ENCODE data around the gene FBL.

Gene FBL

DNA sequence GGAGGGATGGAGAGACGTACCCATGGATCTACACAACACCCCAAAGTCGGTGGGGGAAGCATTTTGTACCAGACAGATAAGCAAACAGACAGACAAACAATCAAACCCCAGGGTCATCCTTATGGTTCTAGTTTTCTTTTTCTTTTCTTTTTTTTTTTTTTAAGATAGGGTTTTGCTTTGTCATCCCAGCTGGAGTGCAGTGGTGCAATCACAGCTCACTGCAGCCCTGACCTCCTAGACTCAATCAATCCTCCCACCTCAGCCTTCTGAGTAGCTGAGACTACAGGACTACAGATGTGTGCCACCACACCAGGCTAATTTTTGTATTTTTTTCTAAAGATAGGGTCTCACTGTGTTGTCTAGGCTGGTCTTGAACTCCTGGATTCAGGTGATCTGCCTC, 17.9 kb upstream of the FBL start:
- H3K9ac ChIP-seq (ENCODE audit: insufficient read length): no peak overlapping the region
- no peak overlapping the region for H3K27ac ChIP-seq
- no peak overlapping the region for H3K4me3 ChIP-seq
- H3K9me3 ChIP-seq (ENCODE audit: low read depth, low read length): no peaks in the 10 kb centered on the region
- H3K36me3 ChIP-seq (ENCODE audit: insufficient read depth, low read length): no peaks in the 10 kb centered on the region
- DNase-seq (ENCODE audit: low read depth, low spot score): no peak
- TF ChIP-seq EZH2 (IDR thresholded peaks at IDR 0.05): no peak
- no peak for TF ChIP-seq FOXP2 (optimal IDR thresholded peaks at IDR 0.05; ENCODE audit: control extremely low read depth, extremely low read length, insufficient read depth)
- TF ChIP-seq POLR2AphosphoS5 (IDR thresholded peaks at IDR 0.05; ENCODE audit: borderline replicate concordance, low read depth, low read length): no peak

DNA sequence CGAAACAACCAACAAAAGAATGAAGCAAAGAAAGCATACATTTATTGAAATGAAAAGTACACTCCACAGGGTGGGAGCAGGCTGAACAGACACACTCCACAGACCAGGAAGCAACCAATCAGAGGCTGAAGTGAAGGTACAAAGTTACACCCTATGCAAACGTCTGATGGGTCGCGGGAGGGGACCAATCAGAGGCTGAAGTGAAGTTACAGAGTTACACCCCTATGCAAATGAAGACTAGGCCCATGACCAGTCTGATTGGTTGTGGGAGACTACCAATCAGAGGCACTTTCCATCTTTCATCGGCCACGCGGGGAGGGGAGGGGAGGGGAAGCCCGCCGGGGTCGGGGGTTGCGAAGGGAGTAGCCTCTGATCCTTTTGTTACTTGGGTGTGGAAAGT, 12.4 kb upstream of the FBL start:
- Histone ChIP-seq H3K4me3 (no peak overlapping the region), H3K9me3 (ENCODE audit: low read depth, low read length) (no peaks in the 10 kb centered on the region), H3K36me3 (ENCODE audit: insufficient read depth, low read length) (no peaks in the 10 kb centered on the region), H3K9ac (ENCODE audit: insufficient read length) (no peak overlapping the region), H3K27ac (no peak overlapping the region)
- no peak for DNase-seq (ENCODE audit: low read depth, low spot score)
- TF ChIP-seq EZH2 (IDR thresholded peaks at IDR 0.05): no peak
- TF ChIP-seq FOXP2 (optimal IDR thresholded peaks at IDR 0.05; ENCODE audit: control extremely low read depth, extremely low read length, insufficient read depth): no peak
- no peak for TF ChIP-seq POLR2AphosphoS5 (IDR thresholded peaks at IDR 0.05; ENCODE audit: borderline replicate concordance, low read depth, low read length)

DNA sequence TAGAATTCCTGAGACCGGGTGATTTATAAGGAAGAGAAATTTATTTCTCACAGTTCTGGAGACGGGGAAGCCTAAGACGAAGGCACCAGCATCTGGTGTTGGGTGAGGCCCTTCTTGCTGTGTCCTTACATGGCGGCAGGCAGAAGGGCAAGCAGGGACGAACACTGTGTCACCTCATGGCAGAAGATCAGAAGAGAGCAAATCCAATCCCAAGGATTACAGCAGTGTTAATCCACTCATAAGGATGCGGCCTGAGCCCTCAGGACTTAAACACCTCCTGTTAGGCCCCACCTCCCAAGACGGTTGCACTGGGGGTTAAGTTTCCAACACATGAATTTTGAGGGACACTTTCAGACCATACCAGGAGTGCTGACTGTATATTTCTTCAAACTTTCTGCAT, 6.7 kb upstream of the FBL start:
- H3K4me3 ChIP-seq: no peak overlapping the region

DNA sequence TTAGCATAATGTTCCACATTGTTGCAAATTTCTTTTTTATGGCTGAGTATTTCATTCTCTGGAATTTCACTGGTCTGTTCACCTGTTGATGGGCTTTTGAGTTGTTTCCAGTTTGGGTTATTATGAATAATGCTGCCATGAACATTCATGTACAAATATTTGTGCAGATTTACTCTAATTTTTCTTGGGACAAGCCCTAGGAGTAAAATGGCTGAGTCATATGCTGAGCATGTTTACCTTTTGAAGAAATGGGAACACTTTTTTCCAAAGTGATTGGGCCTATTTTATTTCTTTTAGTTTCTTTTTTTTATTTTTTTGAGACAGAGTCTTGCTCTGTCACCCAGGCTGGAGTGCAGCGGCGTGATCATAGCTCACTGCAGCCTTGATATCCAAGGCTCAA, 4.7 kb upstream of the FBL start:
- no peak for TF ChIP-seq POLR2AphosphoS5 (IDR thresholded peaks at IDR 0.05; ENCODE audit: borderline replicate concordance, low read depth, low read length)
- TF ChIP-seq EZH2 (IDR thresholded peaks at IDR 0.05): no peak
- TF ChIP-seq FOXP2 (optimal IDR thresholded peaks at IDR 0.05; ENCODE audit: control extremely low read depth, extremely low read length, insufficient read depth): no peak
- H3K4me3 ChIP-seq: no peak overlapping the region
- DNase-seq (ENCODE audit: low read depth, low spot score): no peak
- no peak overlapping the region for H3K9ac ChIP-seq (ENCODE audit: insufficient read length)
- no peaks in the 10 kb centered on the region for H3K9me3 ChIP-seq (ENCODE audit: low read depth, low read length)
- H3K36me3 ChIP-seq (ENCODE audit: insufficient read depth, low read length): no peaks in the 10 kb centered on the region
- no peak overlapping the region for H3K27ac ChIP-seq

More for the DNA sequence above, 6.7 kb upstream of the FBL start:
- Histone ChIP-seq H3K9ac (ENCODE audit: insufficient read length) (no peak overlapping the region), H3K27ac (no peak overlapping the region), H3K36me3 (ENCODE audit: insufficient read depth, low read length) (no peaks in the 10 kb centered on the region), H3K9me3 (ENCODE audit: low read depth, low read length) (no peaks in the 10 kb centered on the region)
- DNase-seq (ENCODE audit: low read depth, low spot score): no peak
- TF ChIP-seq FOXP2 (optimal IDR thresholded peaks at IDR 0.05; ENCODE audit: control extremely low read depth, extremely low read length, insufficient read depth): no peak
- no peak for TF ChIP-seq POLR2AphosphoS5 (IDR thresholded peaks at IDR 0.05; ENCODE audit: borderline replicate concordance, low read depth, low read length)
- TF ChIP-seq EZH2 (IDR thresholded peaks at IDR 0.05): no peak

DNA sequence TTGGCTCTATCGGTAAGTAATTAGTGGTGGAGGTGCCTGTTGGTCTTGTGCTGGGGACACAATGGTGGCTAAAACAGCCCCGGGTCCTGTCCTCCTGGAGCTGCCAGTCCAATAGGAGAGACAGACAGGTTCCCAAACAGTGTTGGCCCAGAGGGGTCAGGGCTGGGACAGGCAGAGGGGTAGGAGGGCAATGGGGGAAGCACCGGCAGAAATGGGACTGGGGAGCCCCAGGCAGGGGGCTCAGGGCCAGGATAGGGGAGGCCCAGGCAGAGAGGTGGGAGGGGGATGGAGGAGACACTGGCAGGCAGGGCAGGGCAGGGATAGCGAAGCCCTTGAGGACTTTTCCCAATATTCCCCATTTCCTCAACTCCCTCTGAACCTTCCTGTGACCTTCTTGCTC, 2.2 kb upstream of the FBL start:
- no peak overlapping the region for H3K27ac ChIP-seq
- H3K9me3 ChIP-seq (ENCODE audit: low read depth, low read length): no peaks in the 10 kb centered on the region
- DNase-seq (ENCODE audit: low read depth, low spot score): no peak
- no peaks in the 10 kb centered on the region for H3K36me3 ChIP-seq (ENCODE audit: insufficient read depth, low read length)
- H3K4me3 ChIP-seq: no peak overlapping the region
- TF ChIP-seq EZH2 (IDR thresholded peaks at IDR 0.05) (no peak), POLR2AphosphoS5 (IDR thresholded peaks at IDR 0.05; ENCODE audit: borderline replicate concordance, low read depth, low read length) (no peak), FOXP2 (optimal IDR thresholded peaks at IDR 0.05; ENCODE audit: control extremely low read depth, extremely low read length, insufficient read depth) (no peak)
- no peak overlapping the region for H3K9ac ChIP-seq (ENCODE audit: insufficient read length)

DNA sequence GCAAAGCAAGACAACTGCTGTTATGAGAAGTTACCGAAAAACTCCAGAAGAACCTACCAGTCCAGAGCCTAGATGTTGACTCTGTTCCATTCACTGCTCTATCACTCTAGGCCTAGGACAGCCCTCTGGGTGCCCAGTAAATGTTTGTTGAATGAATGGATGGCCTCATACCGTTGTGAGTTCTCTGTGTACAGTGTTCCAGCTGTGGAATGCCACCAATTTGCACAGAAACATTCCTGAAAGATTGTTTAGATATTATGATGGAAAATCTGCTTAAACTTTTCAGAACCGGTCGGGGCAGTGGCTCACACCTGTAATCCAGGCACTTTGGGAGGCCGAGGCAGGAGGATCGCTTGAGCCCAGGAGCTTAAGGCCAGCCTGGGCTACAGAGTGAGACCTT, 1.3 kb upstream of the FBL start:
- TF ChIP-seq FOXP2 (optimal IDR thresholded peaks at IDR 0.05; ENCODE audit: control extremely low read depth, extremely low read length, insufficient read depth): no peak
- TF ChIP-seq POLR2AphosphoS5 (IDR thresholded peaks at IDR 0.05; ENCODE audit: borderline replicate concordance, low read depth, low read length): no peak
- TF ChIP-seq EZH2 (IDR thresholded peaks at IDR 0.05): no peak
- H3K9me3 ChIP-seq (ENCODE audit: low read depth, low read length): no peaks in the 10 kb centered on the region
- H3K27ac ChIP-seq: no peak overlapping the region
- no peaks in the 10 kb centered on the region for H3K36me3 ChIP-seq (ENCODE audit: insufficient read depth, low read length)
- no peak for DNase-seq (ENCODE audit: low read depth, low spot score)
- H3K4me3 ChIP-seq: no peak overlapping the region
- H3K9ac ChIP-seq (ENCODE audit: insufficient read length): no peak overlapping the region

DNA sequence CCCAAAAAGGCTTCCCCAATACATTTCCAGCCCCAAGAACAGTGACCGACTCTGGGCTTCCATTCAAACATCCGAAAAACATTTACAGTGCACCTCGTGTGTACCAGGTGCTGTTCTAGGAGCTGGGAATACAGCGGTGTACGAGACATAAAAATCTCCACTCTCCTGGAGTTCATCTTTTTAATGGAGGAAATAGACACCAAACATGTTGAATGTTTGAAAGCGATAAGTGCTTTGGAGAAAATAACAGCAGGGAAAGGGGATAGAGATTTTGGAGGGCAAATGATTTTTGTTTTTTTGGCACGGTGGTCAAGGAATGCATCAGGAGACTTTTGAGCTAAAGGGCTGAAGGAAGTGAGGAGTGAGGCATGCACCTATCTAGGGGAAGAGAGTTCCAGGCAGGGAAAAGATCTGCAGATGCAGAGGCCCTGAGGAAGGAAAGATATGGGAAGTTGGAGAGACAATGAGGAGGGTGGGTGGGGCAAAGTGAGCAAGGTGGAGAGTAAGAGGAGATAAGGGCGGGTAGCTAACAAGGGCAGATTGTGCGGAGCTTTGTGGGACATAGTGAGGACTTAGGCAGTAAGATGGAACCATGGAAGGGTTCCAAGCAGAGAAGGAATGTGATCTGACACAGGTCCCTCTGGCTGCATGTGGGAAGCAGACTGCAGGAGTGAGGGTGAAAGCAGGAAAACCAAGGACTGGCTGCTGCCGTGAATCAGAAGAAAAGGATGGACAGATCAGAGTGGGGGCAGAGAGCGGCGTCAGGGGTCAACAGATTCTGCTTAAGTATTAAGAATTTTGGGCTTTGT, 703 bp upstream of the FBL start:
- H3K4me3 ChIP-seq: peak overlapping the region; percentile 100
- no peaks in the 10 kb centered on the region for H3K36me3 ChIP-seq (ENCODE audit: insufficient read depth, low read length)
- H3K9me3 ChIP-seq (ENCODE audit: low read depth, low read length): no peaks in the 10 kb centered on the region
- H3K9ac ChIP-seq (ENCODE audit: insufficient read length): peak overlapping the region; percentile 99
- H3K27ac ChIP-seq: peak overlapping the region; percentile 89
- TF ChIP-seq EZH2 (IDR thresholded peaks at IDR 0.05) (no peak), FOXP2 (optimal IDR thresholded peaks at IDR 0.05; ENCODE audit: control extremely low read depth, extremely low read length, insufficient read depth) (no peak), POLR2AphosphoS5 (IDR thresholded peaks at IDR 0.05; ENCODE audit: borderline replicate concordance, low read depth, low read length) (no peak)
- no peak for DNase-seq (ENCODE audit: low read depth, low spot score)

DNA sequence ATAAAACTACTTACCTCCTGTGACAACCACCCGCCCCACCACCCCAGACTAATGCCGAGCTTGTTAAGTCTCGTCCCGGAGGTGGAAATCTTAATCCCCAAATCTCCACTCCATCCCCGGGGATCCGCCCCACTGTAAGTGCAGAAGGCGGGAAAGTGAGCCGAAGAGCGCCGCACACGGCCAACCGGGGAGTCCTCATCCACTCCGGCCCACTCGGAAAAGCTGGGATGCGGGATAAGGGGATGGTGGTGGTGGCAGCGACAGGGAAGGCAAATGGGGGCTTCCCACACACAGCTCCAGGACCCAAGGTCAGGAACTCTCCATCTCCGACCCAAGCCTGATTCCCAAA, 621 bp downstream of the FBL start:
- Histone ChIP-seq H3K4me3 (peak overlapping the region; percentile 100), H3K36me3 (ENCODE audit: insufficient read depth, low read length) (peaks cover 7% of the 10 kb centered on the region; the same call in 1 of the 2 replicates), H3K9me3 (ENCODE audit: low read depth, low read length) (no peaks in the 10 kb centered on the region), H3K9ac (ENCODE audit: insufficient read length) (peak overlapping the region; percentile 99), H3K27ac (no peak overlapping the region)
- DNase-seq (ENCODE audit: low read depth, low spot score): no peak
- TF ChIP-seq FOXP2 (optimal IDR thresholded peaks at IDR 0.05; ENCODE audit: control extremely low read depth, extremely low read length, insufficient read depth) (no peak), POLR2AphosphoS5 (IDR thresholded peaks at IDR 0.05; ENCODE audit: borderline replicate concordance, low read depth, low read length) (no peak), EZH2 (IDR thresholded peaks at IDR 0.05) (no peak)
